Activated naive CD4-positive, alpha-beta T cell treated with anti-CD3 and anti-CD28 coated beads, Interleukin-2, amount 50 U/mL, for 24 hours (primary cell): ENCODE data around the gene PNMT.

ENCODE experiments used
- H3K27ac Mint-ChIP-seq: one replicate; pipeline ENCODE4 v1.8.0; 2021; ENCODE audit warnings: mild to moderate bottlenecking, mixed read lengths
- H3K27me3 Mint-ChIP-seq: one replicate; pipeline ENCODE4 v1.8.0; 2021; ENCODE audit warnings: mixed read lengths
- H3K36me3 Mint-ChIP-seq: one replicate; pipeline ENCODE4 v1.8.0; 2021; ENCODE audit warnings: mixed read lengths
- H3K4me1 Mint-ChIP-seq: one replicate; pipeline ENCODE4 v1.8.0; 2021; ENCODE audit warnings: mixed read lengths
- H3K4me3 Mint-ChIP-seq: one replicate; pipeline ENCODE4 v1.8.0; 2021; ENCODE audit warnings: mild to moderate bottlenecking, mixed read lengths
- H3K9me3 Mint-ChIP-seq: one replicate; pipeline ENCODE4 v1.8.0; 2021; ENCODE audit warnings: mixed read lengths

The PNMT gene

DNA sequence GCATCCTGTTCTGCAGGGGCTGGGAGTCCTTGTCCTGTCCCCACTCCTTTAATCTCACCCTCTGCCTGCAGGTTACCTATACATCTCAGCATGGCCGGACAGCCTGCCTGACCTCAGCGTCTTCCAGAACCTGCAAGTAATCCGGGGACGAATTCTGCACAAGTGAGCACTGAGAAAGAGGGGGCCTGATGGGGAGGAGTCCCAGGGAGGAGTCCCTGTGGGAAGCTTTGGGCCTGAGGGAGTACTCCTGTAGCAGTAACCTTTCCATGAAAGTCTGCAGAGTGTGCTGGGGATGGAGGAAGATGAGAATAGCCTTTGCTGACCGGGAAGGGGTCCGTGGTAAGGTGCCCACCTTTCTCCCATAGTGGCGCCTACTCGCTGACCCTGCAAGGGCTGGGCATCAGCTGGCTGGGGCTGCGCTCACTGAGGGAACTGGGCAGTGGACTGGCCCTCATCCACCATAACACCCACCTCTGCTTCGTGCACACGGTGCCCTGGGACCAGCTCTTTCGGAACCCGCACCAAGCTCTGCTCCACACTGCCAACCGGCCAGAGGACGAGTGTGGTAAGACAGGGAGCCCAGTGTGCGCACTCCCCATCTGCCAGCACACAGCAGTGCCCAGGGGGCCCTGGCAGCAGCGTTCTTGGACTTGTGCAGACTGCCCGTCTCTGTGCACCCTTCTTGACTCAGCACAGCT, 47.3 kb downstream of the PNMT start:
- H3K36me3 Mint-ChIP-seq = no peaks in the 10 kb centered on the region
- no peak overlapping the region for H3K4me3 Mint-ChIP-seq
- no peaks in the 10 kb centered on the region for H3K27me3 Mint-ChIP-seq
- no peak overlapping the region for H3K27ac Mint-ChIP-seq
- H3K4me1 Mint-ChIP-seq = no peaks in the 10 kb centered on the region
- H3K9me3 Mint-ChIP-seq = no peaks in the 10 kb centered on the region

DNA sequence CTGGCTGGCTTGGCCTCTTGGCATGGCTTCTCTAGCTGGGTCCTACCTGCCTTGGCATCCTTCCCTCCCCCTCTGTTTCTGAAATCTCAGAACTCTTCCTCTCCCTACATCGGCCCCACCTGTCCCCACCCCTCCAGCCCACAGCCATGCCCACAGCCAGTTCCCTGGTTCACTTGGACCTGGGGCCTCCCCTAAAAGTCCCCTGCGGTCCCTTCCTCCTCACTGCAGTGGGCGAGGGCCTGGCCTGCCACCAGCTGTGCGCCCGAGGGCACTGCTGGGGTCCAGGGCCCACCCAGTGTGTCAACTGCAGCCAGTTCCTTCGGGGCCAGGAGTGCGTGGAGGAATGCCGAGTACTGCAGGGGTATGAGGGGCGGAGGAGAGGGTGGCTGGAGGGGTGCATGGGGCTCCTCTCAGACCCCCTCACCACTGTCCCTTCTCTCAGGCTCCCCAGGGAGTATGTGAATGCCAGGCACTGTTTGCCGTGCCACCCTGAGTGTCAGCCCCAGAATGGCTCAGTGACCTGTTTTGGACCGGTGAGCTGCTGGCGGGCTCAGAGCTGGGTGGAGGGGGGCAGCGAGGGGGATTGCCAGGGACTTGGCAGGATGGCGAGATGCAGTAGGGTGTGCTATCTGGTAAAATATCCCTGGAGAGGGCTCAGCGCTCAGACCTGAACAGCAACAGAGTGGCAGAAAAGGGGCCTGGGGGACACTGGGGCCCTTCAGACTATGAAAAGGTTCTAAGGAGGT, 48.0 kb downstream of the PNMT start:
- Mint-ChIP-seq H3K36me3 (no peaks in the 10 kb centered on the region), H3K9me3 (no peaks in the 10 kb centered on the region), H3K27me3 (no peaks in the 10 kb centered on the region), H3K27ac (no peak overlapping the region), H3K4me1 (no peaks in the 10 kb centered on the region), H3K4me3 (no peak overlapping the region)

DNA sequence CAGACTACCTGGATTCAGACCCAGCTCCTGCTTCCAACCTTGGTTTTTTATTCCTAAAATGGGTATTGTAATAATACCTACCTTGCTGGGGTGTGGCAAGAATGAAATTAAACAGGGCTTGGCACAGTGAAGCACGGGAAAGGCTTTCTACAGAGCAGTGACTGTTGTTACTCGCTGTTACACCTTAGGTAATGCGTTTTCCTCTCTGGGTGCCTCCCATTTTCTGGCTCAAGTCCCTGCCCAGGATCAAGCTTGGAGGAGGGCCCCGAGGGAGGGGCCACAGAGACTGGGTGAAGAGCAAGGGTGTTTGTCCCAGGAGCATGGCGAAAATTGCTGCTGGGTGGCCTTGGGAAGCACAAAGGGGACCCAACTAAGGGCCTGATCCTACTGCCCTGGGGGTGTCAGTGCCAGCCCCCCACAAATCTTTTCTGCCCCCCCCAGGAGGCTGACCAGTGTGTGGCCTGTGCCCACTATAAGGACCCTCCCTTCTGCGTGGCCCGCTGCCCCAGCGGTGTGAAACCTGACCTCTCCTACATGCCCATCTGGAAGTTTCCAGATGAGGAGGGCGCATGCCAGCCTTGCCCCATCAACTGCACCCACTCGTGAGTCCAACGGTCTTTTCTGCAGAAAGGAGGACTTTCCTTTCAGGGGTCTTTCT, 48.8 kb downstream of the PNMT start:
- Mint-ChIP-seq H3K36me3 (no peaks in the 10 kb centered on the region), H3K4me3 (no peak overlapping the region), H3K27me3 (no peaks in the 10 kb centered on the region), H3K4me1 (no peaks in the 10 kb centered on the region), H3K27ac (no peak overlapping the region), H3K9me3 (no peaks in the 10 kb centered on the region)

DNA sequence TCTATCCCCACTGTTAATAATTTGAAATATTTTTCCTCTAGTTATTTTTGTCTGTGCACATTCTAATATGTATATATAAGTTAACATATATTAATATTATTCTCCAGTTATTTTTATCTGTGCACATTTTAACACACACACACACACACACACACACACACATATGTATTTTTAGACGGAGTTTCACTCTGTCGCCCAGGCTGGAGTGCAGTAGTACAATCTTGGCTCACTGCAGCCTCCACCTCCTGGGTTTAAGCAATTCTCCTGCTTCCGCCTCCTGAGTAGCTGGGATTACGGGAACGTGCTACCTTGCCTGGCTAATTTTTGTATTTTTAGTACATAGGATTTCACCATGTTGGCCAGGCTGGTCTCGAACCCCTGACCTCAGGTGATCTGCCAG, 49.4 kb downstream of the PNMT start:
- no peak overlapping the region for H3K4me3 Mint-ChIP-seq
- H3K27ac Mint-ChIP-seq = no peak overlapping the region
- no peaks in the 10 kb centered on the region for H3K9me3 Mint-ChIP-seq
- no peaks in the 10 kb centered on the region for H3K4me1 Mint-ChIP-seq
- H3K27me3 Mint-ChIP-seq = no peaks in the 10 kb centered on the region
- H3K36me3 Mint-ChIP-seq = no peaks in the 10 kb centered on the region

DNA sequence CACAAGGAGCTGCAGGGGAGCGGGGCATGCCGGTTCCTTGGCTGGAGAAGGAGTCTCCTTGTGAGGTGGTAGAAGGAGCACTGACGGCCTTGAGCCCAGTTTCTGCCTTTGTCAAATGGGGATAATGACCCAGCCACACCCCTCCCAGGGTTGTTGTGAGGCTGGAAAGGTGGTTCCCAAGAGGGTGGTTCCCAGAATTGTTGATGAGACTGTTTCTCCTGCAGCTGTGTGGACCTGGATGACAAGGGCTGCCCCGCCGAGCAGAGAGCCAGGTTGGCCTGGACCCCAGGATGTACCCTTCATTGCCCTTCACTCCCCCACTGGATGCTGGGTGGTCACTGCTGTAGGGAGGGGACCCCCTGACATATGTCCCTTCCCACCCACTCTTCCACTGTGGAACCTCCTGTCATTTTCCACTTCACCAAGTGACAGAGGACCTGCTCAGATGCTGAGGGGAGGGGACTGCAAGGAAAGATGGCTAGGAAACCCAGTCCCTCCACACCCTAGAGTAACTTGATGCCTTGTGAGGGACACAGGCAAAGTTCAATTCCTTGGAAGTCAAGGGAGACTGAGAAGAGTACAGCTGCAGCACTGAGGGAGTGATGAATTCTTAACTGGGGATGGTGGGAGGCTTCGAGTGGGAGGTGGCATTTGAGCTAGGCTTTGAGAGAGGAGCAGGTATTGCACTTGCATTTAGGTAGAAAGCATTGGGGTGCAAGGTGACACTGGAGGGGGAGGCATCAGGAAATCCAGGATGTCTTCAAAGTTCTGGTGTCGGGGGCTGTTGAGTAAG, 51.5 kb downstream of the PNMT start:
- no peak overlapping the region for H3K4me3 Mint-ChIP-seq
- H3K4me1 Mint-ChIP-seq = no peaks in the 10 kb centered on the region

More for the DNA sequence above, 51.5 kb downstream of the PNMT start:
- Mint-ChIP-seq H3K9me3 (no peaks in the 10 kb centered on the region), H3K27ac (no peak overlapping the region), H3K36me3 (no peaks in the 10 kb centered on the region), H3K27me3 (no peaks in the 10 kb centered on the region)
